Astrocyte of the spinal cord (primary cell): Measurements from ENCODE around the gene ITGAE.
A peak's percentile ranks its signal among the peaks of the same experiment; 100 is the strongest.

ENCODE experiments used
- DNase-seq: peaks from one replicate; pipeline ENCODE4 v3.0.0; 2011; ENCODE audit warnings: low read depth, low spot score
- H3K4me3 ChIP-seq: 2 replicates; pipeline ENCODE4 v1.5.1; 2011; ENCODE audit warnings: low read depth, mild to moderate bottlenecking, low read length, moderate library complexity
- CTCF ChIP-seq: IDR thresholded peaks from 2 replicates; pipeline ENCODE4 v1.5.1; 2012; ENCODE audit warnings: low read depth, mild to moderate bottlenecking, low read length, inconsistent platforms
- in situ Hi-C: cut with HindIII; loops from 2 replicates; pipeline ENCODE4 v1.10.0; 2017; ENCODE audit warnings: low sequenced_read_pairs

ITGAE gene

GRCh38 chr17:3698139-3698538 is 102.8 kb downstream of the ITGAE start:
- no peak for DNase-seq
- no peak overlapping the region for H3K4me3 ChIP-seq
- in situ Hi-C loops: no loop called here
- TF ChIP-seq CTCF: no peak

- in situ Hi-C loops: no loop called here
- no peak for DNase-seq
- H3K4me3 ChIP-seq: no peak overlapping the region
- no peak for TF ChIP-seq CTCF
Measured at GRCh38 chr17:3697103-3697476, 103.9 kb downstream of the ITGAE start.

- TF ChIP-seq CTCF: no peak
- in situ Hi-C loops: no loop called here
- peak within 1 kb of the TSS; percentile 43 for H3K4me3 ChIP-seq
Measured at GRCh38 chr17:3695723-3696411, 105.1 kb downstream of the ITGAE start, which contains the start of gene P2RX5. Gene P2RX5, minus strand, starts transcription at chr17:3696155. Its CDS starts 150 bp downstream, at chr17:3696005.

GRCh38 chr17:3695129-3695722 is 105.8 kb downstream of the ITGAE start:
- TF ChIP-seq CTCF: no peak
- DNase-seq: no peak
- in situ Hi-C loops: no loop called here

More at GRCh38 chr17:3695723-3696411, 105.1 kb downstream of the ITGAE start, which contains the start of gene P2RX5:
- DNase-seq: no peak

GRCh38 chr17:3693829-3694231 is 107.2 kb downstream of the ITGAE start:
- no peak for DNase-seq
- H3K4me3 ChIP-seq: no peak overlapping the region
- no peak for TF ChIP-seq CTCF
- in situ Hi-C loops: no loop called here

More at GRCh38 chr17:3695129-3695722, 105.8 kb downstream of the ITGAE start:
- peak overlapping the region; percentile 43 for H3K4me3 ChIP-seq

- in situ Hi-C loops: no loop called here
- no peak for TF ChIP-seq CTCF
- H3K4me3 ChIP-seq: no peak overlapping the region
- DNase-seq: no peak
Measured at GRCh38 chr17:3693141-3693540, 107.8 kb downstream of the ITGAE start.
